GM04503 (cell line): ENCODE data around the gene SDK1.

Experiments used
- DNase-seq: peaks from one replicate; pipeline ENCODE4 v3.0.0-alpha.2; 2012; ENCODE audit warnings: low read depth

The SDK1 gene

DNA sequence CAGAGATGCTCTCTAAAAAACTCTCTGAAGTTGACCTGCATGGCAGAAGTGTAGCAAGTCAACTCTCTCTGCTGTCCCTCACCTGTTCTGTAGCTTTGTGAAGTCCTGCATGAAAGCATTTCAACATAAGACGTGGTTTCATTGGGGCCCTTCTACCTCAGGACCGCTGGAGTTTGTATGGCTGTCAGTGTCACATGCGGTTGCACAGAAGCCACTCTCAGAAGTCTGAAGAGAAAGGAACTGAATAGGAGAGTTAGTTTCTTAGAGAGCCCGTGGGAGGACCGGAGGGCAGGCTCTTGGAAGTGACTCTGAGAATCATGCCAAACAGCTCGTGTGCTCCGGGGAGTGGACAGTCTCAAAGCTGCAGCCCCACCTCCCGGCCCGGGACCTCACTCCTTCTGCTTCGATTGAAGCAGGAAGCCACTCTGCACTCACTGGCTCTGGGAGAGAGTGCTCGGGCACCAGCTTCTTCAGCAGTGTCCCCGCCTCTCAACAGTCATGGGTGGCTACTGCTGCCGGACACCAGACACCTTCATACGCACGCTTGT, 486.7 kb downstream of the SDK1 start:
- no peak for DNase-seq

DNA sequence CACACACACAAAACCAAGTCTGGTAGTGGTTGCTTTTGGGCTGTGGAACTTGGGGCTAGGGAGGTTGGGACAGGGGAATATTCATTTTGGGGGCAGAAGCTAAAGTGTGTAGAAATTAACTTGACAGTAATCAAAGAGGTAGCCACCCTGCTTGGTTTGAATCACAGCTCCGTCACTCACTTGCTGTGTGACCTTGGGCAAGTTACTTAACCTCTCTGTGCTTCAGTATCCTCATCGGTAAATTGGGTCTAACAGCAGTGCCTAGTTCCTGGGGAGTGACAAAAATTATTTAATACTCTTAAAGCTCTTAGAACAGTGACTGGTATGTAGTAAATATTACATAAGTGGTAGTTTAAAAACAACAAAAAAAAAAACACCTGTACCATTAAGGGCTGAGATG, 489.8 kb downstream of the SDK1 start:
- DNase-seq = no peak

DNA sequence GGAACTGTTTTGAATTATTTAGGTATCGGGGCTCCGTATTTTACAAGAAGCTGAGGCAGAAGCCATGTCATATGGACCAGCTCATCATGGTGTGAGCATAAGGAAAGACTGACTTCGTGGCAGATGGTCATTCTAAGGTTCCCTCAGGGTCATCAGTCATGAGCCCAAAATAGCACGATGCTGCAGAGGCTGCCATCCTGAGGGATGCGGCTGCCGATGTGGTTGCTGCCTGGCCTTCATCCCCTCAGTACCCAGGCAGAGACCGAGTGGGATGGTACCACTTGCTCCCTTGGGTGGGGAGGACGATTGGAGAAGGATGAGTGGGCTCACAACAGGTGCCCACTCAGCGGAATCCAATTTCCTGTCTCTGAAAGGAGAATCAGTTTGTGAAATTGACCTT, 490.3 kb downstream of the SDK1 start:
- no peak for DNase-seq

DNA sequence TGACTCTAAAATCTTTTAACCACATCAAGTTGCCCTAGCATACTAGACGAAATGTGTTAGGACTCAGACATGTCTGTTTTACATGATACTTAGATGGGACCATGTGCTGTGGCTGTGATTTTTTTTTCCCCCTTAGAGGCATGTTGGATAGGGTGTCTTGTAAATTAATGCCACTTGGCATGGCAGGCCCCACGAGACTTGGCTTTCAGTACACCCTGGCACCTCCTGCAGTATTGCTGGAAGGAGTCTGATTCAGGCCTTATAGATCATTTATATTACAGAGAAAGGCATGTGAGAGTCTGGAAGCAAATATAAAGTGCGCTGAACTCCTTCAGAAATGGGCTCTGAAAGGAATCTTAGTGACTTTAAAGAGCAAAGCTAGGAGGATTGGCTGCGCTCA, 494.1 kb downstream of the SDK1 start:
- no peak for DNase-seq

- DNase-seq = no peak
Measured at GRCh38 chr7:3795781-3796180, 494.7 kb downstream of the SDK1 start.

DNA sequence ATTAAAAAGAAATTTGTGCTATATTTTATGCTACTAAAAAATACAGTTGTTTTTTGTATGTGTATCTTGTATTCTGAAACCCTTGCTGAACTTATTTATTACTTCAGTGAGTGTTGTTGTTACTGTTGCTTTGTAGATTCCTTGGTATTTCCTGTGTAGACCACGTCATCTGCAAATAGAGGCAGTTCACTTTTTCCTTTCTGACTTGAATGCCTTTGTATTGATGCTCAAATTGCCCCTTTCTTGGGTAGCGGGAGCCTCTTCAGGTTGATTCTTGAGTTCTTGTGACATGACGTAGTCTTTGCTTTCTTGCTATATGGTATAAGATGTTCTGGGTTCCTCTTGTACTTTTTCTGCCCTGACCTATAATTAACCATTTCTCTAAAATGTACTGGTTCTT, 504.1 kb downstream of the SDK1 start:
- no peak for DNase-seq

DNA sequence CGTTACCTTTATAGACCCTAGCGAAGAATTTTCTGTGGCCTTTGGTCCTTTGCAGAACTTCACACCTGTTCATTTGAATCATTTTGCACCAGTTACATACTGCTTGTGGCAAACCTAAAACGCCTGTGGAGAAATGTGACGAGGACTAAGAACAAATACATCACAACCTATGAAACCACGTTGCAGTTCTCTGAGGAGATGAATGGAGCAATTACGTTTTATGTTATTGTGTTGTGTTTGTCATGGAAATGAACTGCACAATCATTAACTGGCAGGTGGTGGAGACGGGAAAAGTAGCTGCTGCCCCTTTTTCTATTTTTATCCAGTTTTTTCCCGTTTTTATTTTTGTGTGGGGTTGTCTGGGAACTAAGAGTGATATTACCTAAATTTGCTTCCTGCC, 505.5 kb downstream of the SDK1 start:
- no peak for DNase-seq

DNA sequence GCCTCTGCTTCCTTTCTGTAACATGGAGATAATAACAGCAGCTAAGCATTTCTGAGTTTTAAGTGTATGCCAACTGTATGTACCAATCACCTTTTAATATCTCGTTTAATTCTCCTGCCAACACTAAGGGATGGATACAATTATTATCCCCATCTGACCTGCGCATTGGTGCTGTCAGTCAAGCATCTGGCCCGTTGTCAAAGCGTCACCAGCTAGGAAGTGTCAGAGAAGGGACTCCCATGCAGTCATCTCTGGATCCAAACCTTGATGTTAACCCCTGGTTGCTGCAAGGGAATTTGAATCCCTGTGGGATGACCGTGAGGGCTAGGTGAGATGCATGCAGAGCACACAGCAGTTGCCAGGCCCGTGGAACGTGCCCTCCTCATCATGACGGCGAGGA, 506.8 kb downstream of the SDK1 start:
- DNase-seq = no peak

DNA sequence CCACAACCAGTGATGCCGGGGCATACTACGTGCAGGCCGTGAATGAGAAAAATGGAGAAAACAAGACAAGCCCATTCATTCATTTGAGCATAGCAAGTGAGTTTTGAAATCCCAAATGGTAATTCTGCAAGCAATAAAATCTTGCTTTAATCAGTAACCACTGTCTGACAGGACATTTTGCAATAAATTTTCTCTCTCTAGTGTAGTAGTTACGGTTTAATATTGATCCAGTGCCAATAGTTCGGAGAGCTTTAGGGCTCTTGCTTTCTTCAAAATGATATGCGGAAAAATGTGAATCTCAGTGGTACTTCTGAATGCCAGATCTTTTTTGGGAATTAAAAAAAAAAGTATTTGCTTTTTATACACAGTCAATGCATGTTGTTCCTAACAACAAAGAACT, 520.4 kb downstream of the SDK1 start:
- DNase-seq = no peak

DNA sequence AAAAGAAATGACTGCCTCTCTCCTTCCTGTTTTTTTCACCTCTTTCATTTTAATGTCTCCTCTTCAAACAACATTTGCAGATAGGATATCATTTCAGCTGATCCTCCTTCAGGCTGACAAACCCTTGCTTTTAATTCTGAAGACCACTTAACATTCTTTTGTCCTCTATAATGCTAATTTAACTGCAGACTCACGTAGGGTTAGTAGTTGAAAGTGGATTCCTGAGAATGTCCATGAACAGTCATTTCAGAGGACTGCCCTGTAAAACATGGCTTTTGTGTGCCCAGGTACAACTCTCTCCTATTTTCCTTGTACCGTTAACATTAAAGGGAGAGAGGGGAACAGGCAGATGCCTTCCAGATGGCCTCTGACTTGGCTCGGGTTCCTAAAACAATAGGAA, 524.4 kb downstream of the SDK1 start:
- no peak for DNase-seq

- no peak for DNase-seq
Measured at GRCh38 chr7:3832199-3832598, 531.1 kb downstream of the SDK1 start.

DNA sequence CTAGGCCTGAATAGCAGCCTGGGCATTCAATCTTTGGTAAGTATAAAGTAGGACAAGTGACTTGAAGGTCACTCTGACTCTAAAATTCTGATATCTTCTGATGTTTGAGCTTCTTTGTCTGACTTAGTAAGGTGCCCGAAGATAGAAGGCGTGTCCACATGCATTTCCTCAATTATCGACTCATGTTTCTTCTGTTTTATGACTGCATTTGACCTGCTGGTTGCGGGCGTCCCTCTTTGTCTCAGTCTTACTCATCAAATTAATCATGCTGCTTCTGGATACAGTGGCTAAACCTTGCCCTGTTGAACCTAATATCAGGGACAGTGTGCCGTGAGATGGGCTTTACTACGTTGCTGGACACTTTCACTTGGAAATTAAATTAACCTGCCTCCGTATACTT, 534.1 kb downstream of the SDK1 start:
- DNase-seq = no peak

- no peak for DNase-seq
Measured at GRCh38 chr7:3836855-3837254, 535.8 kb downstream of the SDK1 start.

GRCh38 chr7:3844540-3845151, 543.6 kb downstream of the SDK1 start:
- no peak for DNase-seq

DNA sequence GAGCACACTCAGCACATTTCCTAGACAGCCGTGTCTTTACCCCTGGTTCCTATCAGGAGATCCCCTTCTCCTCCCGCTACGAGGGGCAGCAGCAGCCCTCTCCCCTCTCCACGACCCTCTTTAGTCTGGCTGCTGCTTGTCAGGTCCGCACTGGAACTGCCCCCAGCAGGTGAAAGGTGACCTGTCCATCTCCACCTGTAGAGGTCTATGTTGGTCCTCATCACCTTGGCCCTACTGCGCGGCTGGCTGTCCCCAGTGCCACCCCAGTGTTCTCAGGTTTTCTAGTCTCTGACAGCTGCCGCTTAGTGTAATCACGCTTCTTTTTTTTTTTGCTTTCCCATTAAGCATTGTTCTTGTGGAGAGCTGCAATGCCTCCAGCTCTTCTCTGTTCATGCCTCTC, 545.7 kb downstream of the SDK1 start:
- DNase-seq = no peak

- no peak for DNase-seq
Measured at GRCh38 chr7:3847336-3847735, 546.3 kb downstream of the SDK1 start.

DNA sequence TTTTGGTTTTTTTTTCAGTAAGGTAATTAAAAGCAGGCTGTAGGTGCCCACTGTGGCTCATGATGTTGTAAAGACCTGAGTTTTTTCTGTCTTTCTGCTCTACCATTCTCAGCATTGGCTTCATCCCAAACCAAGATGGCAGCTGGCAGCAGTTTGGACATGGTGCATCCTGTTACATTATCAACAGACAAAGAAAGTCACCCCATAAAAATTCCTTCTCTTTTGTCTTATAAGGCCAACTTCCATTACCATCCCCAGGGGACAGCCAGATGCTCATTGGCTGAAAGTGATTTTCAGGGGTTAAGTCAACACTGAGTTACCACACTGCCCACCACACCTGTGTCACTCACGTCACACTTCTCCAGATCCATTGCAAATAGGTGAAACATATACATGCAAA, 558.4 kb downstream of the SDK1 start:
- DNase-seq = no peak

GRCh38 chr7:3860932-3861331, 559.9 kb downstream of the SDK1 start:
- DNase-seq = no peak

GRCh38 chr7:3861386-3861785, 560.3 kb downstream of the SDK1 start:
- no peak for DNase-seq

GRCh38 chr7:3861941-3862340, 560.9 kb downstream of the SDK1 start:
- no peak for DNase-seq

GRCh38 chr7:3862774-3863173, 561.7 kb downstream of the SDK1 start:
- no peak for DNase-seq

GRCh38 chr7:3866277-3866676, 565.2 kb downstream of the SDK1 start:
- no peak for DNase-seq

DNA sequence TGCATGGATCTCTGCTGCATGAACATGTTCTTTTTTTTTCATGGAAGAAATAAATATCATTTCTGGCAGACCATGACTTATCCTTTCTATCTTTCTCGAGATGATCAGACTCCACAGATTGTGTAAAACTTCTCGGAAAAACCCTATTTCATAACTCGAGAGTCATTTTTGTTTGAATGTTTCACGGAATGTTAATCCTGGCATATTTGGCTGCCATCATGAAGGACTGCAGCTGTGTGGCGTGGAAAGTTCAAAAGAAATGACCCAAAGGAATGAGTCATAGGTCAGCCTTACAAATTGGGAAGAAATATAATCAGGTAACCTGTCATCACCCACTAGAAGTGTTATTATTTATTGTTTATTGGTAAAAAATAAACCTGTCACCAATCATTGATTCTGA, 566.8 kb downstream of the SDK1 start:
- DNase-seq = no peak

GRCh38 chr7:3879355-3880075, 578.5 kb downstream of the SDK1 start:
- DNase-seq = no peak
